HG03469 (cell line): Measurements from ENCODE around the gene MRPS22.

Experiments used
- ATAC-seq: cut with Tn5 transposase; IDR thresholded peaks from one replicate; pipeline ENCODE4 v1.9.1; 2021; ENCODE audit warnings: mild to moderate bottlenecking, moderate library complexity, moderate number of reproducible peaks; ENCODE audit not compliant: unreplicated experiment

Gene MRPS22

DNA sequence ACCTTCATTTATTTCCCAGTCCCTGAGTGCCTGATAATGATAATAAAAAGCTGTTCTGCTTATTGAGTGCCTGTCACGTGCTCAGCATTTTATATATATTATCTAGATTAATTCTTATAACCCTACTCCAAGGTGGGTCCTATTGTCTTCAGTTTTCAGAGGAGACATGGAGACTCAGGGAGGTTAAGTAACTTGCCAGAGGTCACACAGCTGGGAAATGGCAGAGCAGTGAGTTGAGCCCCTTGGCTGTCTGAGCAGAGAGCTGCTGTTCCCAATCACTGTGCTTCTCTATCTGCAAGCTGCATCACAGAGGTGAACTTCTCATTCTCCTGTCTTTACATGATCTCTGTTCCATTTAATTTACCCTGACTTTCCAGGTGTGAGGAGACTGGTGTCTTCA, 32.3 kb upstream of the MRPS22 start:
- no peak for ATAC-seq

DNA sequence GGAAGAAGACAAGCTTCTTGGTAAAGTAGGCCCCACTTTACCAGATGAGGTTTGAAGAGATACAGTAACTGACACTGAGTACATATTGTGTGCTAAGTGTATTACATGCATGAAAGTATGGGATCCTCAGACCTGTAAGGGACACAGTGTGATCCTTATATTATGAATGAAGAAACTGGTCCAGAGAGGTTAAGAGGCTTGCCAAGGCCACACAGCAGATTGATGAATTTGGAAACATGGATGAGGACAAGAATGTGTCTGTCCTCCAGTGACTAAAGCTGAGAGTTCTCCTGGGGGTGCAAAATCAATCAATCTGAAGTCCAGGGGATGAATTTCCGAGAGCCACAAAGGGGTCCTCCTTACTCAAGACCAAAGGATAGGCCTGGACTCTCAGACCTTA, 31.4 kb upstream of the MRPS22 start:
- no peak for ATAC-seq

DNA sequence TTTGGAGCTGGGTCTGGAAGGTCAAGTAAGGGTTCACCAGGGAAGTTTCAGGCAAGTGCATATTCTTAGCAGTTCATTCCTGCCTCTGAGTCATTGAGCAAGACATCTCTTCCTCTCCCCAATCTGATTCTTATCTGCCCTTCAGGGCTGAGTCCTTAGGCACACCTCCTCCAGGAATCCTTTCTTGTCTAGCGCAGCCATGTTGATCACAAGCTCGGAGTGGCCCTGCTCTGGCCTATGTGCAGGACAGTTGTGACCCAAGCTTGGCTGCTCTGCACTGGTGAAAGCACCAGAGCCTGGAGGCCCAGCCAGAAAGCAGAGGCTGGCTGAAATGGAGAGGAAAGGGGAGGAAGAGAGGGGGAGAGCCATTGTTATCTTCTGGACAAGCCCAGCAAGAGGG, 30.9 kb upstream of the MRPS22 start:
- ATAC-seq, result no peak

DNA sequence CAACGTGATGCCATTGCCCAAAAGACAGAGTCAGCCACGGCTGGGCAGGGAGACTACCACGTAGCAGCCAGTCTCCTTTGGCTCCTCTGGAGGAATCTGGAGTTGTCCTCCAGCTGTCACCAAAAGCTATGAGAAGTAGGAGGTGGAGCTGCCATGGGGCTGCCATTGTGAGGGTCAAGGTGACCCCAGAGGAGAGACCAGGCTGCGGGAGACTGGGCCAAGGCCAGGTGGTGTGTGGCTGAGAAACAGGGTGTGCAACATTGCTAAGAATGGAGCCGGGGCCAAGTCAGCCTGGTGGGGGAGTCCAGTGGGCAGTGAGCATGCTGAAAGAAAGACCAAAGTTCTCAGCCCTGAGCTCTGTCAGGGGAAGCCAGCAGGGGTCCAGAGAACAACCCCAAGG, 29.9 kb upstream of the MRPS22 start:
- ATAC-seq, result no peak

DNA sequence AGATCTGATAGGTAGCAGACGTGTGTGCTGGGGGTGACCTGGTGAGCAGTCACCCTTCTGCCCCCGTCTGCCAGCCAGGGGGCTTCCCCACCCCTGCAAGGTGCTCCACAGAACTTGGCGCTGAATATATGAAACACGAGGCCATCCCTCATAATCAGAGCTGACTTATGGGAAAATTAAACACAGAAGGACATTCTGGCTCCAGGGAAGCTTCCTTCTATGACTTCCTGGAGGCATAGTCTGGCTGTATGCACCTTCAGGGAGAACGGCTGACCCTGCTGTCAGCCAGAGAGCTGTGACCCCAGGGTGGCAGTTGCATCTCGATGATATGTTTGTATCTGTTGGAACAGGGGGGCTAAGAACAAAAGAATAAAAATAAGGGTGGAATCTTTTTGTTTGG, 26.6 kb upstream of the MRPS22 start:
- ATAC-seq, result no peak

DNA sequence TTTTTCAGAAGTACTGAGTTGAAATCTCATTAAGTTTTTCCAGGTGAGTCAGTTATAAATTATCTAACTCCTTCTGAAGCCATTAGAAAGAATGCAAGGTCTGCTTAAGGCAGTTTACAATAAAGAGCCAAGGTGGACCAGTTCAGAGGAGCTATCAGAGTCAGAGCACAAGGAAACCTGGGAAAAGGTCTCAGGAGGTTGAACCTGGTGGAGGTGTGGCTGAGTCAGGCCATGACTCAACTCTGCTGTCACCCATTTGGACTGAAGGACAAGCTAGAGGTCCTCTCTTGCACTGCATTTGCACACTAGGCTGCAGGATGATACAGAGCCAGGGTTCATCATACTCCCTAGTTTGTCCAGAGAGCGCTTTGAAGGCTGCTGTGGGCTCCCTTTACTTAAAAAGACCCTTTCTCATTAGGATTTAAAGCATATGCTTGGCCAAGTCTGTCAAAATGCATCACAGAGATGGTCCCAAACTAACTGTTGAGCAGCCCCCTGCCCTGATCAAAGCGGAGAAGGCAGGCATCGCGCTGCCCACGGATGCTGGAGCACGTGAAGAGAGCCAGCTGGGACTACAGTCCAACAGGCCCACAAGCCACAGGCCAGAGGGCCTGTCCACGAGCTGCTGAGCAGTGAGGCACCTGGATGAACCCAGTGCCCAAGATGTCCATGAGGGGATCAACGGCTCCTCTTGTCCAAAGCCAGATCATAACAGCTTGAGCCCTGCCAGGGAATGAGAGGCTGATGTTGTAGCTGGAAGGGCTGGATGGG, 26.0 kb upstream of the MRPS22 start:
- no peak for ATAC-seq

DNA sequence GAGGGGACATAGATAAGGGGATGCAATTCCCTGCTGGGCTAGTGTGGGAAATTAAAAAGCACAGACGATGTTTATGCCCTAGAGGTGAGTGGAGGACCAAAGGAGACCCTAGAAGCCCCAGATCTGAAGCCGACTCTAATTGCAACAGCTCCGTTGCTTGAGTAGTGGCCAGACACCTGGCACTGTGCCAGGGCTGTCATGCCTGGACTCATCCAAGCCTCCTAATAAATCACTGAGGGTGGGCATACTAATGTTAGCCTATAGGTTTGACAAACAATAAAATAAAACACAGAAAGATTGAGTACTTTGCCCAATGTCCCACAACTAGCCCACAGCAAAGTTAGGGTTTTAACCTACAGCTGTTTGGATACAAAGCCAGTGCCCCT, 25.4 kb upstream of the MRPS22 start:
- no peak for ATAC-seq

DNA sequence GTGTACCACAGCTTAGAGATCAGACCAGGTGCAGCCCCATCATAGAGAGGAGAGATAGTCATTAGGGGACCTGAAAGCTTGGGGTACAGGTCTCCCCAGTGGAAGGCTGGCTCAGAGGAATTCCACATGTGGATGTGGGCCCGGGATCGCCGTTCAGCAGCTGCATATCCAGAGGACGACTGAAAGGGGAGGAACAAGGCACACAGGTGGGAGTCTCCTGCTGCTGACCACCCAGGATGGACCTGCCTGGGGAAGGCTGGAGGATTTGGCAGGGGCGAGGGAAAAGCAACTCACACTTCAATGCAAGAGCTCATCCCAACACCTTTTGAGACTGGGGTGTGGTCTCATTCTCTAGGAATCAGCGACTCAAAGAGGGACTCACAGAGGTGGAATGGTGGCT, 25.0 kb upstream of the MRPS22 start:
- ATAC-seq, result no peak

DNA sequence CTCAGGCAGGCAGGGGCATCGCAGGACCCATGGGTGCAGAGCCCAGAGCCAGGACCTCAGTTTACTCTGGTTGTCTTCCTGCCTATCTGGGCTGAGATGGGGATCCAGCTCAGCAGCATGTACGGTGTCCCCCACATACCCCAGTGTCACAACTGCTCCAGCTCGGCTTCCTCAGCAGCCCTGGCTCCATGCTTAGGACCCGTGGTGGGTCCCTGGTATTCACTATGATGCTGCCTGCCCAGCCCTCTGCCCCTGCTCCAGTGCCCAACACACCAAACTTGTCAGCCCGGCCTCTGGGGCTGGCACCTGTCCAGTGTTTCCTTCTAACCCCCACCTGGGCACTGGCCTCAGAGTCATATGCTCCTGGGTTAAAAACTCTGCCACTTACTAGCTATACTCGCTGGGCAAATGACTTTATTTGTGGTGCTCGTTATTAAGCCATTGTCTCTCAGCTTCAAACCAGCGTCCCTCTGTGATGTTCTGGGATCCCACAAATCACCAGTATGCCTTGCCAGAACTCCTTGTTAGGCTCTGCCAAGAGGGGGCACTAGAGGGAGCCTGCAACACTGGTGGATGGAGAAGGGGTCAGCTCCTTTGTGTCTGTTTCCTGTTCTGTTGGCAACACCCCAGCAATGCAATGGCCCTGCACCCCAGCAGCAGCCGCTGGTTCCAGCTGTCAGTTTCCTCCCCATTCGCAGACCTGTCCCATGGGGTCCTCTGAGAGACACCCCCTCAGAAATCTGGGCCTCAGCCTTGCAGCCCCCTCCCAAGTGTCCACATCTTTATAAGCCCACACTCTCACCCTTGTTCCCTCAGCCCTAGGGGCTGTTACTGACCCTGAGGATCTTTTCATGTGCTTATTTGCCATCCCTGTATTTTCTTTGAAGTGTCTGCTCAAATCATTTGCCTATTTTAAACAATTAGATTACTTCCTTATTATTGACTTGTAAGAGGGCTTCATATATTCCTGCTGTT, 24.1 kb upstream of the MRPS22 start:
- no peak for ATAC-seq

DNA sequence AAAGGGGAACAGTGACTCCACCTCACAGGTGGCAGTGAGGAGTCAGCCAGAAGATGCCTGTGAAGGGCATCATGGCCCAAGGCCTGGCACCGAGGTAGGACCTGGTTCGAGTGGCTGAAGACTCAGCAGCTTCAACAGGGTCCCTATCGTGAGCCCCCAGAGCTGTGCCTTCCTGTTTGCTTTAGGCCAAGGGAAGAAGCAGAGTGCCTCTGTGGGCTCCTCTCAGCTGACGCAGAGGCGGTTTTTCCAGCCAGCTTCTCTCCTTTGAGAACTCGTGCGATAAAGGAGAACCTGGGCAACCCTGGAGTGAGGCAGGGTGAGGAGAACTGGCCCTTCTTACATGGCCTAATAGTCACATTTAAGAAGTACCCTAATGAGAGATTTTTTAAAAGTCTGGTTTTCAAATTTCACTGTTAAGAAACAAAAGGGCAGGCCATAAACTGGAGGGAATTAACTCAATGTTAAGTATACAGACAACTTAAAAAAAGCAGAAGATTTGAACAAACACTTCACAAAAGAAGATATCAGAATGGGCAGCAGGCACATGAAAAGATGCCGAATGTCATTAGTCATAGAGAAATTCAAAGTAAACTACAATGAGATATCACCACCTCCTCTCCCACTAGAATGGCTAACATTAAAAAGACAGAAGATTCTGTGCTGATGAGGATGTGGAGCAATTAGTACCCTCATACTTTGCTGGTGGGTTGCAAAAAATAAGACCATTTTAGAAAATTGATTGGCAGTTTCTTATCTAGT, 23.1 kb upstream of the MRPS22 start:
- ATAC-seq, result no peak

DNA sequence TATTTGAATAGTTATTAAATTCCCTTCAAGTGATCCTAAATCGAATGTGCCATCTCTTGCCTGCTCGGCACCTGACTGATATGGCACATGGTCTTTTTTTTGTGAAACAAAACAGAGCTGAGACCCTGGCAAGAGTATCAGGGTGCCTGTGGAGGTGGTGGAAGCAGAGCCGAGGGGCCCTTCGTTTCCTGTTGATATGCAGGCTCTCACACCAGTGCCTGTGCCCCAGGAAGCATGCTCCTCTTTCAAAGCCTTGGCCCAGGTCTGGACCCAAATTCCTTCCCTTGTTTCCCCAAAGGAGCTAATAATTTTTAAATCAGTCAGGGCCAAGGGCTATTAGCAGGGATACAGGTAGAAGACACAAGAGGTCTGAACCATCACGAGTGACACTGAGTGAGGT, 21.5 kb upstream of the MRPS22 start:
- no peak for ATAC-seq

DNA sequence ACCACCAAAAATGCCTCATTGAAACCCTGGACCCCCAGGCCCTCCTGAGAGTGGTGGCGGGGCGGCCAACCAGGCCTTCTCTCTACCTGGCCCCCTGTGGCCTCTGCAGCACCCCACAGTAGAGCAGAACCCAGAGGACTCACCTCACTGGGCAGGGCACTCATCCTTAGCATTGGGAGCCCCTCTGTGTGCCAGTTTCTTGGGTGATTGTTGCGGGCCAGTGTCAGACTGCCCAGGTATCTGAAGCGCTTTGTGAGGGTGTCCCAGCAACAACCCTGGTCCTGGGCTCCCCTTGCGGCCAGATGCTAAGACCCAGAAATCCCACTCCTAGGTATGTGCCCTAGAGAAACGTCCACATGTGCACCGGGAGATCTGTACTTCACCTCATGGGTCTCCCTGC, 20.7 kb upstream of the MRPS22 start:
- no peak for ATAC-seq

DNA sequence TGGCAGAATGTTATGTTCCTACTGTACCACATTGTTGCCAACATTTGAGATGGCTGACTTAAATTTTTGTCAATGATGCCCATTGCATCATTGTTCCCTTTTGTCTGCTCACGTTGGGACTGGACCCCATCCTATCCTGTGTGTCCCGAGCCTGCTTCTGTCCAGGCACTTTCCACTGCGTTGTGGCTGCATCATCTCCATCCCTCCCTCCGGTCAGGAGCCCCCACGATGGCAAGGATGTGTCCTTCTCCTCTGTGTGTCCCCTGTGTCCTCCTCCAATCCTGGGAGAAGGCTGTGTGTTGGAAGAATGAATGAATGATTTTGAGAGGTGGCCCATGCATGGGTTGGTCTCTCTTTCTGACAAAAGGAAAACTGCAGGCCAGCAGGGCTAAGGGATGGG, 19.4 kb upstream of the MRPS22 start:
- no peak for ATAC-seq

DNA sequence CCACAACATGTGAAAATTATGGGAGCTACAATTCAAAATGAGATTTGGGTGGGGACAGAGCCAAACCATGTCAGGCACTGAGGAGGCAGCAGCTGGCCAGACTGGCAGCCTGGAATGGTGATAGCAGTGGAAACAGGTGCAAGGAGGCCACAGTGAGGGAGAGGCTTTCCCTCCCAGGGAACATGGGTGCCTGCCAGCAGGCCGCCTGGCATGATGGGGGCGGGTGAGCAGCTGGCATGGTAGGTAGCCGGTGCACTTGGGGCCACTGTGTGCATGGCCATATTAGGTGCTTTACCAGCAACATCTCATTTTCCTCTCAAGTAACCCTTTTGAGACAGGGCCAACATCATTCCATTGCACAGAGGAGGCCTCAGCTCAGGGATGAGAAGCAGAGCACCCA, 18.3 kb upstream of the MRPS22 start:
- no peak for ATAC-seq

DNA sequence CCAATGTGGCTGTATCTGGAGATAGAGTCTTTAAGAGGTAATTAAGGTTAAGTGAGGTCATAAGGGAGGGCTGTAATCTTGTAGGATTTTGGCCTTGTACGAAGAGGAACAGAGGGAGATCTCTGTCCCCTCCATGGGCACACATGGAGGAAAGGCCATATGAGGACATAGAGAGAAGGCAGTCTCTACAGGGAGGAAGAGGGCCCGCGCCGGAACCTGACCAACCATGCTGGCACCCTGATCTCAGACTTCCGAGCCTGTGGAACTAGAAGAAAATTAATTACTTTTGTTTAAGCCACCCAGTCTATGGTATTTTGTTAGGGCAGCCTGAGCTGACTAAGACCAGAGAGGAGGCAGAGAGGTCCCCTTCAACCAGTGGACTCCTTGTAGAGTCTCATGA, 17.7 kb upstream of the MRPS22 start:
- ATAC-seq, result no peak

DNA sequence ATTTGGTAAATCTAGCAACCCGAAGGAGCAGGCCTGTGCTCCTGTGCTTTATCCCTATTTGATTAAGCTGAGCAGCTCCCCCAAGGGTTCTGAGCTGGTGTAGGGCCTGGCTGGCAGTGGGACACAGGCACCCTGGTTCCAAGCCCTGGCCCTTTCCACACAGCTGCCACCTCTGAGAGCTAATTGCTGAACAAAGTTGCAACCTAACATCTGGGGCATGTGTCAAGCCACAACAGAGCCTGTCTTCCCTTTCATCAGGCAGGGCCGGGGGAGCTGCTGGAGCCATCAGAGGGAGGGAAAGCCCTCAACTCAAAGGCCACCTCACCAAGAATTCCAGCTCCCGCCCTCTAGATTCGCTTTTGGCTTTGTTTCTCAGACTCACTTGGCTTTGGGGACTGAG, 17.1 kb upstream of the MRPS22 start:
- ATAC-seq, result no peak

DNA sequence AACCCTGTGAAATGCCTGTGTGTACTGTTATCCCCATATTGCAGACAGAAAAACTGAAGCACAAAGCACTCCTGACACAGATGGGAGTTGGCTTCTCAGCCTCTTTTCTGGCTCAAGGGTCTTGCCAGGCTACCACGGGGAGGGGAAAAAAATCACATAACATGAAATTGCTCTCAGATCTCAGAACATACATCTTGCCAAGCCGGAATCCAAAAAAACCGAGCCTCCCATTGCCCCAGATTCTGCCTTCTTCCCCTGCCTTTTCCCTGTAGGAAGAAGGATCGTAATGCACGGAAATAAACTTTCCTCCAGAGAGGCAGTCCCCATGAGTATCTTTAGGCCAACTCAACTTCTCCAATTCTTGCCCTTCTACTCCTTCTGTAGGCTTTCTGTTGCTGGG, 16.6 kb upstream of the MRPS22 start:
- ATAC-seq, result no peak

DNA sequence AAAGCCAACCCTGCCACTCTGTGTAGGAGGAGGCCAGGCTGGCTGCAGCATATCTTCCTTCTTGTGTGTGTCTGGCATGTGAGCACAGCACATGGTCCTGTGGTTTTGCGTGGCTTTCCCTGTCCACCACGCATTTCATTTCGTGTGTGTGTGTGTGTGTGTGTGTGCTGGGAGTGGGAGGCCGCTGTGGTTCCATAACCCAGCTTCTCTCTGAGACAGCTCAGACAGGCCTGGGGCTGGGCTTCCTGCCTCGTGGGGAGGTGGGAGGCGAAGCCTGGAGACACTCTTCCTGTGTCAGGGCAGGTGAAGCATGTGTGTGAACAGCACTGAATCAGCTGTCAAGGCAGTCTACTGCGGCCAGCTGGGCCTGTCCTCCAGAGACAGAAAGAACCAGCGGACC, 16.0 kb upstream of the MRPS22 start:
- no peak for ATAC-seq

DNA sequence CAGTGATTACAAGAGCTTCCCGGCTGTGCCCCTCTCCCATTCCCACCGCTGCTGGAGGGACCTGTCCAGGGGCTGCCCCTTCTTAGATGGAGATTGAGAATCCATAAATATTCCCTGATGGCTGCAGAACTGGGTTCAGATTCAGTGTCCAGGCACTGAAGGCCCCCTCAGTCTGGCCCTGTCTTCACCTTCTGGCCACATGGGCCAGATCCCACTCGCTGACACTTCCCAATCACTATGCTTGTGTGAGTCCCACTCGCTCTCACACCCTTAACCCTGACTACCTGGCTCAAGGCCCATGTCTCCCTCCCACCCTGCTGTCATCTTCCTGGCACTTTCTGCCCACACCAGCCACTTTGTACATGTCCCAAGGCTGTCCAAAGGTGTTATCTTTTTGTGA, 15.5 kb upstream of the MRPS22 start:
- no peak for ATAC-seq

DNA sequence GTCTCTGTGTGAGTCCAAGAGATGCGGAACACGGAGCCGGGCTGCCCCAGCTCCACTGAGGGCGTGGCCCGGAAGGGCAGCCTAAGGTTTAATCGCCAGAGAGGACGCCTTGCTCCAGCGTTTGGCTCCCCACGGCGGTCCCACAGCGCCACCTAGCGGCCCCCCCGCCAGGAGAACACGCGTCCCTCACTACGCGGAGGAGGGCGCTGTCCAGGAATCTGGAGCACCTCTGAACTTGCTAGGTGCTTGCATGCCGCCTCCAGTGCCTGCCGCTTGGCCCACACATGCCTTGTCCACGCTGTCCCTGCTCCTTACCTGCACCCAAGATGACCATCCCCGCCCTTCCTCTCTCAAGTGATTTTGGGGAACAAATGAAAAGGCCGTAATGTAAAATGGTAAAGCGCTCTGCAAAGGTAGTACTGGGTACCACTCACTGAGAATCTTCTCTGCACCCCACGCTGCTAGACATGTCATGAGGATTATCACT, 14.4 kb upstream of the MRPS22 start:
- ATAC-seq, result peak; percentile 94

DNA sequence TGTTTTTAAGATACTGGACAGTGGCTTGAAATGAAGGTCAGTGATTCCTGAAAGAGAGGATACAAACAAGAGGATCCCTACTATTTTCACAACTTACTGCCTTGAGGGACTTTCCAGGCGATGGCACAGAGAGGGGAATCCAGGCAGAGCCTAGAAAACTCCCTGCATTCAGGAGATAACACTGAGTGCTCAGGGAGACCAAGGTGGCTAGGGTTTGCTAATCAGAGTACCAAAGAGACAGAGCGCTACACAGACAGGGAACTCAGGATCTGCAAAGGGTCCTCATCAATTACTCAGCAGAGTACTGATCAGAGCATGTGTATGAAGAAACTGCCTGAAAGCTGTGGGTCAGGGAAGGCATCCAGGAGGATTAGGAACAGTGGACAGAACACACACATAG, 11.7 kb upstream of the MRPS22 start:
- no peak for ATAC-seq
